ELR (cell line): Measurements from ENCODE around the gene TP53.

Experiments used
- DNase-seq: peaks from one replicate; pipeline ENCODE4 v3.0.0-alpha.2; 2015; ENCODE audit warnings: low read depth

TP53 gene

DNA sequence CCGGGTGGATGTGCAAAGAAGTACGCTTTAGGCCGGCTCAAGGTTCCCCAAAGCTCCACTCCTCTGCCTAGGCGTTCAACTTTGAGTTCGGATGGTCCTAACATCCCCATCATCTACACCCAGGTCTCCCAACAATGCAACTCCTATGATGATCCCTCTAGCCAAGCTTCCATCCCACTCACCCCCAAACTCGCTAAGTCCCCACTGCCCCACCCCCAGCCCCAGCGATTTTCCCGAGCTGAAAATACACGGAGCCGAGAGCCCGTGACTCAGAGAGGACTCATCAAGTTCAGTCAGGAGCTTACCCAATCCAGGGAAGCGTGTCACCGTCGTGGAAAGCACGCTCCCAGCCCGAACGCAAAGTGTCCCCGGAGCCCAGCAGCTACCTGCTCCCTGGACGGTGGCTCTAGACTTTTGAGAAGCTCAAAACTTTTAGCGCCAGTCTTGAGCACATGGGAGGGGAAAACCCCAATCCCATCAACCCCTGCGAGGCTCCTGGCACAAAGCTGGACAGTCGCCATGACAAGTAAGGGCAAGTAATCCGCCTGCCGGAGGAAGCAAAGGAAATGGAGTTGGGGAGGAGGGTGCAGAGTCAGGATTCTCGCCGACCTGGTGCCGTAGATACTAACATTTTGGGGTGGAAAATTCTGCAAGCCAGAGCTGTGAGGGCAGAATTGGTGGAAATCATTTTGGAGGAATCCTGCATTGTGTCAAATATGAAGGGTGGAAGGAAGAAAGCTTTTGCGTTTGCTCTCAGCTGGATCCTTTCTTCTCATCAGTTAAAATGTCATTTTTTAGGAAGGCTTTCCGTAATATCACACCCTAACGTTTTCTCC is at the start of gene TP53:
Gene TP53 (minus strand): TSS at position 419 of the 836 bp plus-strand sequence. CDS start 10,896 bp downstream, outside the sequence.
- DNase-seq = peak; percentile 97

DNA sequence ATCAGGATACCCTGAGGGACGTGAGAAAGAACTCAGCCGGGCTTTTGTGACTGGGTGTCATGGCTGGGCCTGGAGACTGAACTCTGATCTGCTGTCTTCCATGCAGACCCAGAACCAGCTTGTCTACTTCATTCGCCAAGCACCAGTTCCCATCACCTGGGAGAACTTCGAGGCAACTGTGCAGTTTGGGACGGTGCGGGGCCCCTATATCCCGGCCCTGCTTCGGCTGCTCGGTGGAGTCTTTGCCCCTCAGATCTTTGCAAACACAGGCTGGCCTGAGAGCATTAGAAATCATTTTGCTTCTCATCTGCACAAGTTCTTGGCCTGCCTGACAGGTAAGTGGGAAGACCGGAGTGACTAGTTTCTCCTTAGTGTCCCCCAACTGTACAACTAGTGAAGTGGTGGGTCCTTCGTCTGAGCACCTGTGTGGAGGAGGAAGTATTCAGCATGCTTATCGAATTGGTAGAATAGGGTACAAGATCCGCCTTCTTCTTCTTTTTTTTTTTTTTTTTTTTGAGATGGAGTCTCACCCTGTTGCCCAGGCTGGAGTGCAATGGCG is 45.8 kb upstream of the TP53 start:
- no peak for DNase-seq

DNA sequence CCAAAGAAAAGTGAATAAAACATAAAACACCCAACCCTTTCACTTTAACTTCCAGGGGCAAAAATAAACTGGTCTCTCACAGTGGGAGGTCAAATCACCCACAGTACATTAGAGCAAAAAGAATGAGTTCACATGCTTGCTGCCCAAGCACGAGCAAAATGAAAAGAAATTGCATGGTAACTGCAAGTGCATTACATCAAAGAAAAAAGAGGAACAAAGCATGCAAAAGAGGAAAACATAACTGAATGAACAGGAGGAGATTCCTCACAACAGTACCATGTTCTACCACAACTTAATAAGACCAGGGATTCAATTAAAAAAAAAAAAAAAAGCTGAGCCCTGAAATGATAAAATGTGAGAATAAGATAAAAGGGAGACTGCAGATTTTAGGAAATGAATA is 42.5 kb upstream of the TP53 start:
- DNase-seq = no peak

DNA sequence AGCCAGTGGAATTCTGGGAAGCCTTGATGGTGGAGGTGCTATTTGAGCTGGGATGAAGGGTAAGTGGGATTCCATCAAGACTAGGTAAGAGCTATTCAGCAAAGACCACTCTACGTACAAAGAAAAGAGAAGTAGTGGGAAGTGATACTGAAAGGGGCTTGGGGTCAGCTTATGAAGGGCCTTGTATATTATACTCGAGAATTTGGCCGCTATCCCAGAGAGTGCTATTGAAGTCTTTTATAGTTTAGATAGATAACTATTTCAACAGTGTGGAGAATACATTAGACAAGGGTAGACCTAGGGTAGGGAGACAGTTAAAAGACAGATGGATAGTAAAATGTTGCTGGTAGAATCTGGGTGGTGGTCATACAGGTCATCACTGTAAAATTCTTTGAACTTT is 40.6 kb upstream of the TP53 start:
- DNase-seq = no peak

DNA sequence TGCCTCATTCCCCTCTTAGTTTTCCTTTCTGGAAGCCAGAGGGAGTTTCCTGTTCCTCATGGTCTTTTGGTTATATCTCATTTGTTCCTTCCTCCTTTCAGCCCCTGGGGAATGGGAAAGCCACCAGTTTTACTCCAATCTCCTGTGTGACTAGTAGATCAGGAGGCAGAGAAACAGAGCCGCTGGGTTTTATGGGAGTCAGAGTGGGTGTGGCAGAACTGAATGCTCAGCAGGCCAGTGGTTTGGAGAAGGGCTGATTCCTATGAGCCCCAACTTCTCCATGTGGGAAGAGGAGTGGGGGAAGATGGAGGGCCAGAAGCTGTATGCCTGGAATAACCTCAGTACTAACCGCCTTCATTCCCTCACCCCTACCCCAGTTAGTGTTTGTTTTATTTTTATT is 34.3 kb upstream of the TP53 start:
- DNase-seq = no peak

DNA sequence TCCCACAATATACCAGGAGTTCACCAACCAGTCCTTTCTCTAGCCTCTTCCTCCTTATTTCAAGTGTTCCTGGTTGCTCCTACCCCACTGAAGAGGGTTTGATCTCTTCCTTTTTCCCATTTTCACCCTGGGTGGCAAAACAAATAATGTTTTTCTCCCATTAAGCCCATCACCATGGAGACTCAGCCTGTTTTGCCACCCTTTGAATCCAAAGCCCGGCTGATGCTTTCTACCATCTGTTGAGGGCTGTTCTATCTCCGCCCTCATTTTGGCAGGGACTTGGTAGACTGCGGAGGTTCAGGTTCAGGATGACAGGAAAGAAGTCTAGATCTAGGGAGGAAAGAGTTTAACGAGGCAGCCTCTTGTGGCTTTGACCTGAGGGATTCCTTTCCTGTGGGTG is 32.8 kb upstream of the TP53 start:
- no peak for DNase-seq

DNA sequence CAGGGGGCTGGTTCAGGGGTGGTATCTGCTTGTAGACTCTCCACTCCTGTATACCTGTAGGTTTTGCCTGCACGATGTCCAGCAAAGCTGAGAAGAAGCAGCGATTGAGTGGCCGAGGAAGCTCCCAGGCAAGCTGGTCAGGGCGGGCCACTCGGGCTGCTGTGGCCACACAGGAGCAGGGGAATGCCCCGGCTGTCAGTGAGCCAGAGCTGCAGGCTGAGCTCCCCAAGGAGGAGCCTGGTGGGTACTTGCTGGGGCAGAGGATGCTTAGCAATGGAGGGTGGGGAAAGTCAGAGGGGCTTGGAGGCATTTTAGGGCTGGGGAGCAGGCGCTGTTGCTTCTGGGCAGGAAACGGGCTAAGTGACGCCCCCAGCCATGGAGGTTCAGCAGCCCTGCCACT is 32.4 kb upstream of the TP53 start:
- no peak for DNase-seq

DNA sequence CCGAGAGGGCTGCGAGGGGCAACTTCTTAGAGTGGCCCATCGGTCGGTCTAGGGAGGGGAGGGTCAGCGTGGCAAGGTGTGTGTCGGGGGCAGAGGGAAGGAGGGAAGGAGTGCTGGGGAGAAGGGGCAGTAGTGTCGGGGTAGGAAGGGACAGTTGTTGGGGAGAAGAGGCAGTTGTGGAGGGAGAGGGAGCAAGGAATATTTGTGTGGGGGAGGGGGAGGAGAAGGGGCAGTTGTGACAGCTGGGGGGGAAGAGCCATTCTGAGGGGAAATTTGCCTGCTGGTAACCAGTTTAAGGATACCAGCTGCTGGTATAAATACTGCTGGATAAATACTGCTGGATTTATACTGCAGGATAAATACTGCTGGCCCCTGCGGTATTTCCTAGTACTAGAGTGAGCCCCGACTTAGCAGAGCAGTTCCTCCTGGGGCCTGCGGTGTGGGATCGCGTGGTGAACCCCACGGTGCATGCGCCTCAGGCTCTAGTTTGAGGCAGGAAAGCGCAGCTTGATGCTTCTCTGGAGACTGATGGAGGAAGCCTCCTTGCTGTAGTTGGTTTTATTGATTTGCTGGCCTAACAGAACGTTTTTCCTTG is 30.6 kb upstream of the TP53 start:
- no peak for DNase-seq

DNA sequence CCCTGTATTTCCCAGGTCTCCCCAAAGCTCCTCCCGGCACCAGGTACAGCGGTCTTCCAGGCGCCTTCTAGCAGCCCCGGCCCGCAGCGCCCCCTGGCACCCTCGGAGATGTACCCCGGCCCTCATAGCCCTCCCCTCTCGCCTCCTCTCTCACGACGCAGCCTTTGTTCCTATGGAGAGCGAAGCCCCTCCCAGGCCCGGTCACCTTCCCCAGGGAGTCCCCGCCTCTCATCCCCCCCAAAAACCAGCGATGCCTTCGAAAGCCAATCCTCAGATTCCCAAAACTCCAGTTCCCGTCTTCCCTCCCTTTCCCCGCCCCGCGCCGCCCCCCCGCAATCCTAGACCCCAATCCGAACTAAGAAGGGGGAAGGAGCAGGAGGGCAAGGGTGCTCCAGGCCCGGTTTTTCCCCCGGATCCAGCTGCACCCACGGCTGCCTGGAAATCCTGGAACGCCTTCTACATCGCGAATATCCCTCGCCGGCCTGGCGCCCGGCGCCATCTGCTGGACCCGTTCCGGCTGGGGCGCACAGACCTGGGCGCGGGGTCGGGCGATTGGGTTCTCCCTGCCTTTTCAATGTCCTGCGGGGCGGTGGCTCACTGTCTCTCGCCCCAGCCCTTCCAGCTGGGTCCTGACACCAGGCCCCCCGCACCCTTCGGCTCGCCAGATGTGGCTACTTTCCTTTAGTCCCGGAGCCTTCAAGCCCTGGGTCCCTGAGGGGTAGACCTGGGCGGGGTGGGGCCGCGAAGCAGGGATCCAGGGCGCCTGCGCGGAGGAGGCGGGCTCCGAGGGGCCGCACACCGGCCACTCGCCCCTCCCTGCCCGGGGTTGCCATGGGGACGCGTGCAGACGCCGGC is 29.8 kb upstream of the TP53 start, which contains the start of gene DNAH2:
Gene DNAH2 (plus strand): TSS at position 844 of the 855 bp plus-strand sequence. CDS start 1,991 bp downstream, outside the sequence.
- peak; percentile 92 for DNase-seq

DNA sequence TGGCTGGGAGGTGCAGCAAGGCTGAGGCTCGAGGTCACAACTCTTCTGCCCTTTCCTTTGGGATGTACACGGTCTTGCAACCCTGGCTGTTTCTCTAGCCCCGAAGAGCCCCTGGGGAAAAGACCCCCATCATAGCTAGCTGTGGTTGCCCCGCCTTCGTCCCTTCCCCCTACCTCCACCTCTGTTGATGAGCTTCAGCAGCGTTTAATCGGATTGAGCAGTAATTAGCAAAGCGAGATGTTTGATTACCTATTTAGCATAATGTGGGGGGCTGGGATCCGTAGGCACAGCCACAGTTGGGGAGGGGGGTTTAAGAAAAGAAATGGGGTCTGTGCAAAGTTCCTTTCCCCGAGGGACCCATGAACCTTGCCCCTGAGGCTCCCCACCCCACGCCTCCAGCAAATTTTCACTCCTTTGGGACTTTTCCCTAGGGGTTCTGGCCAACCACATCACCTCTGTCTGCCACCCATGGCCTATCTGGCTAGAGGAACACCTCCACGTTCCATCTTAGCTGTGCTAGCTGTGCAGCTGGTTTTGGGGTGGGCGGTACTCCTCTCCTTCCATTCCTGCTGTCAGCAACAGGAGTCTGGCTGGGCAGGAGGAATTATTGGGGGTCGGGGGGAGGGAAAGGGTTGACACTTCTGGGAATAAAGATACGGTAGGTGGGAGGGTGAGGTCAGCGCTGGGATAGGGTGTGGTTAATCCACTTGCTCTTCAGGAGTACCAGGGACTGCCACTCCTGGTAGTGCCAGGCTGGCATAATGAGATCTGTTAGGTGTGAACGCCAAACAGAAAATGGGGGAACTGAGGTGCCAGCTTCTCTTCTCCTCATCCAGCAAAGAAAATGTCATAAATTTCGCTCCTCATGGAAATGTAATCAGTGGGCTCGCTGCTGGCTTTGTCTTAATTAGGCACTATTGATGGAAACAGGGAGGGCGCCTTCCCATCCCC is 28.9 kb upstream of the TP53 start:
- DNase-seq = no peak

DNA sequence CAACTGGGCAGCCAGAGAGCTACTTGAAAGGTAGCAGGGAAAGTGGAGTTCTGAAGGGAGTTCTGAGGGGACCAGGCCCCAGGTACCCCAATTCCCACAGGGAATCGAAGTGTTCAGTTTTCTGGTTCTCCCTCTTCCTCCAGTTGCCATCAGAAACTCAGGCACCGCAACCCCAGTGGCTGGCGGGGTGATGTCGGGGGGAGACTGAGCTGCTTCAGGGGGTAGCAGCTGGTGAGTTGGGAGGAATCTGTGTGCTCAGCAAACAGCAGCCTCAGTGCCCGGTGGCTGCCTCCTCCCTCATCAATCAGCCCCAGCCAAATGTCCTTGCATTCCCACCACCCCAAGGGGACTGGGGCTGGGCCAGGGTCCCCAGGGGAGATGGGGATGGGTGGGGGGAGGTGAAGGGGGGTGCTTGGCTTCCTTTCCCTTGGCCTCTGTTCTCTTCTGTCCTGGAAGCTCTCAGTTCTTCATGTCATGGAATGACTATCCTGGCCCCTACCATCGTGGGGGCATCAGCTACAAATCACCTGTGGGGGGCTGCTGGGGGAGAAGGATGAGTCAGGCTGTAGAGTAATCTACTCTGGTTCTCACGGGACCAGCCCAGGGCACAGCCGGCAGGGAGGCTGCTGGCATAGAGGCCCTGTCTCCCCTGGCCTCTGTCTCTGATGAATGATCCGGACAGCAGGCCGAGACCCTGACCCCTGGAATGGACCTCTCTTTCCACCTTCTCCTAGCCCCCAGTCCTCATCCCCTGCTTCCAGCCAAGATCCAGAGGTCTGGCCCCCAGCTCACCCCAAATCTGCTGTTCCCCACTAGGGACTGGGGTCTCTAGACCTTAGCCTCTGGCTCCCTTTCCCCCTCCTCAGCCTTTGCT is 27.7 kb upstream of the TP53 start:
- no peak for DNase-seq

DNA sequence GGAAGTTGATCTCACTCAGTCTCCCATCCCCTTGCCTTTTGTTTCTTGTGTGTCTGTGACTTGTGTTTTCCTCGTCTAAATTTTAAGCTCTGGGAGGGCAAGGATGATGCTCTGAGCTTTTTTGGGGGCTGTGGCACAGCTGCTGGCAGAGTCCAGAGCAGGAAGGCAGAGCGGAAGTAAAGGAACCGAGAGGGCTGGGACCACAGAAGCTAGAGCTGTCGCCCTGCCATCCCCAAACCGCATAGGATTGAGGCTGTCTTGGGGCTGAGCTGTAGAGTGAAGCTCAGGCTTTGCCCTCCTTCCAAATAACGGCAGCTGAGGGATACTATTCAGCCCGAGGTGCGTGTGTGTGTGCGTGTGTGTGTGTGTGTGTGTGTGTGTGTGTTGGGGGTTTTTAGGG is 26.5 kb upstream of the TP53 start:
- no peak for DNase-seq

DNA sequence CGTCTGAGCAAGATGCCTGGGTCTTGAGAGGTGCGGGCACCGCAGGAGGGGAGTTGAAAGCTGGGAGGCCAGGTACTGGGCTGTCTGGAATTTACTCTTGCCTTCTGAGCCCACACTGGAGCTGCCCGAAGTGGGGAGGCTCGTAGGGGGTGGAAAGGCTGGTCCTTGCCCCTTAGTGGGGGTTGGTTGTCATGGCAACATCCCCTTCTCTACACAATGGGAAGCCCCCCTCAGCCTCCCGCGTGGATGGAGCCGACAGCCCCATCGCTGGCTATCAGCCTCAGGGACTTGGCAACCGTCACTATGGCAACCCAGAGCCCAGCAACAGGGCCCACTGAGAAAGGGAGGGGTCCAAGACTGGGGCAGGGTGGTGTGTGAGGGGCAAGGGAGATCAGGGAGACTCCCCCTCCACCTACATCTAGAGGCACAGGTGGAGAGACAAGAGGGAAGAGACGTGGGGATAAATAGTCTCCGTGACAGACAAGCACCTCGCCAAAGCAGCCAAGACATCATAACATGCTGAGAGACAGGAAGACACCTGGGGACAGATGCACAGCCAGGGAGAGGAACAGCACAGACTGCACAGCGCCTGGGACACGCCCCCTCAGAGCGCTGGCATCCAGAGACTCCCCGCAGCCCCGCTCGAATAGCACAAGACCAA is 25.0 kb upstream of the TP53 start:
- DNase-seq = no peak

DNA sequence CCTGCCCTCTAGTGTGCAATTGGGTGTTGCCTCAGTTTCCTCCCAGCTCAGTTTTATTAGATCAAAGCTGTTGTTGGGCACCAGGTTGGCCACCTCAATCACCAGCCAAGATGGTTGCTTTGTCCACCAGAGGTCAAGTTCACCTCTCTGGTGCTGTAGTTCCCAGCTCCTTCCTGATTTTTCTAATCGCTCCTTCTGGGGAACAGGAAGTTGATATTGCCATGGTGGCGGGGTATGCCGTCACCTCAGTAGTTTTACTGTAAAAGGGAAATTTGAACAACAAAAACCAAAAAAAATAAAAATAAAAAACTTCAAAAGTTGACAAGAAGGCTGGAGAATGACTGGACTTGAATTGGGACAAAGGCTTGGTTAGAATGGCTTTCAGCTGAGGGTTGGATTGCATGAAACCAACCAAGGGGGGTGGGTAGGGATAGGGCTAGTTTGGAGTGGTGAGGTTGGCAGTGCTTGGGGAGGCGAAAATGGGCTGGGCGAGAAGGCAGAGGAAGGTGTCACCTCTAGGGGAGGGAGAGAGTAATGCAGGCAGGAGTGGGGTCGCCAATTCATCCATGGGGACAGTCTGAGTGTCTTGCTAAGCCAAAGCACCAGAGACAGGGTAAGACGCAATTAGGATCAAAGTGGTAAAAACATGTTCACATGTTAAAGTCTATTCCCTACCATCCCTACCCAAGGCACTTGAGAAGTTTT is 23.9 kb upstream of the TP53 start:
- DNase-seq = no peak

DNA sequence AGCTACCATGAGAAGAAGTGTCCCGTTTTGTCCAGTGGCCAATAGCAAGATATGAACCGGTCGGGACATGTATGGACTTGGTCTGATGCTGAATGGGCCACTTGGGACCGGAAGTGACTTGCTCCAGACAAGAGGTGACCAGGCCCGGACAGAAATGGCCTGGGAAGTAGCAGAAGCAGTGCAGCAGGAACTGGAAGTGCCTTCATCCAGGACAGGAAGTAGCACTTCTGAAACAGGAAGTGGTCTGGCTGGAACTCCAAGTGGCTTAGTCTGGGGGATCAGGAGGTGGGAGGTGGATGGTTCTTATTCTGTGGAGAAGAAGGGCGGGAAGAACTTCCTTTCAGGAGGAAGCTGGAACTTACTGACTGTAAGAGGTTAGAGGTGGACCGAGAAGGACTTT is 23.0 kb upstream of the TP53 start:
- no peak for DNase-seq

DNA sequence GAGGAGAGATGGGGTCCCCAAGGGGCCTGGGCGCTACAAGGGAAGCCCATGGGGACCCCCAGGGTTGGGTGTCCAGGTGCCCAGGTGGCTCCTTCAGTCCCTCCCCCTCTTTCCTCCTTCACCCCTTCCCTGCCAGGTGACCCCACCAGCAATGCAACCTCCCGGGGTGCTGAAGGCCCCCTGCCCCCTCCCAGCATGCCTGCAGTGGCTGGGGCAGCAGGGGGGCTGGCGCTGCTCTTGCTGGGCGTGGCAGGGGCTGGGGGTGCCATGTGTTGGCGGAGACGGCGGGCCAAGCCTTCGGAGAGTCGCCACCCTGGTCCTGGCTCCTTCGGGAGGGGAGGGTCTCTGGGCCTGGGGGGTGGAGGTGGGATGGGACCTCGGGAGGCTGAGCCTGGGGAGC is 21.7 kb upstream of the TP53 start:
- no peak for DNase-seq

DNA sequence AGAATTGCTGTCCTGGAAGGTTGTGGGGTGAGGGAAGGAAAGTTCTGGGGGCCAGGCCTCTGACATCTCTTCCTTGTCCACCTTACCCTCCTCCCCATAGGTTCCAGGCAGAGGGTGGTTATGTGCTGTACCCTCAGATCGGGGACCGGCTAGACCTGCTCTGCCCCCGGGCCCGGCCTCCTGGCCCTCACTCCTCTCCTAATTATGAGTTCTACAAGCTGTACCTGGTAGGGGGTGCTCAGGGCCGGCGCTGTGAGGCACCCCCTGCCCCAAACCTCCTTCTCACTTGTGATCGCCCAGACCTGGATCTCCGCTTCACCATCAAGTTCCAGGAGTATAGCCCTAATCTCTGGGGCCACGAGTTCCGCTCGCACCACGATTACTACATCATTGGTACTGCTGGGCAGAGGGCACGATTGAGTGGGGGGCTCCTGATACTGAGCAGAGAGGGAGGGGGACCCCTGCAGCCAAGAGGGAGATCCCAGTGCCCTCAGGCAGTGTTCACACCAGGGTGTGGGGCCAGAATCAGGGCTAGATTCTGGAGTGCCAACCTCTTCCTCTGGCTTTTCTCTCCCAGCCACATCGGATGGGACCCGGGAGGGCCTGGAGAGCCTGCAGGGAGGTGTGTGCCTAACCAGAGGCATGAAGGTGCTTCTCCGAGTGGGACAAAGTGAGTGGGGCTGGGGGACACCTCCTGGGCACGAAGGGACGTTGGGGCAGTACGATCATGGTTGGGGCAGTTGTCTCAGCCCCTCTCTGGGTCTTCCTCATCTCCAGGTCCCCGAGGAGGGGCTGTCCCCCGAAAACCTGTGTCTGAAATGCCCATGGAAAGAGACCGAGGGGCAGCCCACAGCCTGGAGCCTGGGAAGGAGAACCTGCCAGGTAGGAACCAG is 20.8 kb upstream of the TP53 start:
- no peak for DNase-seq

DNA sequence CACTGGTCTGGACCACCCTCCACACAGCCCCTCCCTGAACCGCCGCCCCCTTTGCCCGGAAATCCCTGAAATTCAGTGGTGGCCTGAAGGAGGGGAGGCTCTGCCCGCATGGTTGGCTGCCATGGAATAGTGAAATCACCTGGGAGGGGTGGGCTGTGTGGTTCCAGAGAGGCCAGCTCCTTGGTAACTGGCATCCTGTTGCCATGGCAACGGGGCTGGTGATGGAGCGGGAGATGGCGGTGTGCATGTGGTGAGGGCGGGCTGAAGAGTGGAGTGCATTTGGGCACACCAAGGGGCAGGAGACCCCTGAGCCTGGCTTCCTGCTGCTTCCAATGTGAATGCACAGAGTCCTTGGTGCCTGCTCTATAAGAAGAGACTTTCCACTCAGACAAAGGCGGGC is 20.2 kb upstream of the TP53 start:
- DNase-seq = no peak
